GM19043 (cell line): ENCODE measurements around the gene SPTLC3.

Source experiments
- ATAC-seq: cut with Tn5 transposase; IDR thresholded peaks from one replicate; pipeline ENCODE4 v1.9.1; 2021; ENCODE audit warnings: low read depth; ENCODE audit not compliant: unreplicated experiment

The SPTLC3 gene

GRCh38 chr20:13173201-13173600 lies 164.4 kb downstream of the SPTLC3 start:
- ATAC-seq = no peak

DNA sequence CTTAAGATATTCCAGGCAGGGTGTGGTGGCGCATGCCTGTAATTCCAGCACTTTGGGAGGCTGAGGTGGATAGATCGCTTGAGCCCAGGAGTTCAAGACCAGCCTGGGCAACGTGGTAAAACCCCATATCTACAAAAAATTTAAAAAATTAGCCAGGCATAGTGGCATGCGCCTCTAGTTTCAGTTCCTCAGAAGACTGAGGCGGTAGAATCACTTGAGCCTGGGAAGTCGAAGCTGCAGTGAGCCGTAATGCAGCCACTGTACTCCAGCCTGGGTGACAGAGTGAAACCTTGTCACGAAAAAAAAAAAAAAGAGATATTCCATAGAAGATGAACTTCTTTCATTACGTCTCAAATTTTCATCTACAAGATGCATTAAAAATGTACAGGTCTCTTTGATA lies 165.6 kb downstream of the SPTLC3 start:
- no peak for ATAC-seq

GRCh38 chr20:13180986-13181889 lies 172.5 kb downstream of the SPTLC3 start:
- no peak for ATAC-seq

DNA sequence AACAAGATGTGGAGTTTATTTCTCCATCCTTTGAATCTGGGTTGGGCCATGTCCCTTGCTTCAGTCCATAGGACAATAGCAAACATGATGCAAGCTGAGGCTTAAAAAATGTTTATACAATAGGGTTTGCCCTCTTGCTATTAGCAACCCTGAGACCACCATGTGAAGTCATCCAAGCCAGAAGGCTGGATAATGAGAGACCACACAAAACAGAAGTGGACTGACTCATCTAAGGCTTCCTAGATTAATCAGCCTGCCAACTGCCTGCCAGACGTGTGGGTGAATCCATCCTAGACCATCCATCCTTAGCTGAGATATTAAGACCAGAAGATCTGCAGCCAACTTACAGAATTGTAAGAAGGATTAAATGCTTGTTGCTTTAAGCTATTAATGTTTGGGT lies 174.2 kb downstream of the SPTLC3 start:
- no peak for ATAC-seq

DNA sequence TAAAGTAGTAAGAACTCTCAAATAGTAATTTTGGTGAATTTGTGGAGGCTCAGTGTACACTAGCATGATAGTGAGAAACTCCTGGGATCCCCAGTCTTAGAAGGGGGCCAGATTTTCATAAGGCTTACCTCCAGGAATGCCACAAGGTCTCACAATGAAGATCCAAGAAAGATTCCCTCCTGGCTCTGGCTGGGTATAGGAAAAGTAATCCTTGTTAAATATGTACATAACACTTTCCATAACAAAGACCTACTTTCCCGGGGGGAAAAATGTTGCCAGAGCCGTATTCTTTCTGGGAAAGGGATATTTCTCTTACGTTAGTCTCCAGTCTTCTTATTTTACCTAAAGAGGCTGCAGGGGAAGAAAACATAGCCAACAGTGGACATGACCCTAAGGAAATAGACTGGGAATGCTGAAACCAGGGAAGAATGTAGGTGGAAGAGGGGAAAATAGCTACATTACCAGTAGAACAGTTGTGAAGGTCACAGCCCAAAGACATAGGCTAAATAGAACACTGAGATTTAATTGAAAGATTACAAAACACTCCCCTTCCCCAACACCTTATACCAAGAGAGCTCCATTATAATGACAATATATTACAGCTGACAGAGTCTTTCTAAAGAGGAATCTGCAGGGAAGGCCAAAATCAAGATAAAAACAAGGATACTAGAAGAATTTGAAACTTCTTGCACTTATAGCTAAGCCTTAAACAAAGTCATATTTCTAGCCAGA lies 177.4 kb downstream of the SPTLC3 start:
- no peak for ATAC-seq

DNA sequence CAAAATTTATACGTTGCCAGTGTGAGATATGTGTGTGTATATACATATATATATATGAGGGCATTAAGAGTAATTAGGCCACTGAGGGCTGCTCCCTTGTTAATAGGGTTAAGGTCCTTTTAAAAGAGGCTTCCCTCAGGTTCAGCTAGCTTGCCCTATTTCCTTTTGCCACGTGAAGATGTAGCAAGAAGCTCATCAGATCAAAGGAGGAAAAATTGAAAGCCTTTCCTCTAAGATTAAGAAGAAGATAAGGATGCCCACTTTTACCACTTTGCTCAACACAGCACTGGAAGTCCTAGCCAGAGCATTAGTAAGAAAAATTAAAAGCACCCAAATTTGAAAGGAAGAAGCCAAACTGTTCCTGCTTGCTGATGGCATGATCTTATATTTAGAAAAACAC lies 179.1 kb downstream of the SPTLC3 start:
- ATAC-seq = no peak

GRCh38 chr20:13199279-13199678 lies 190.5 kb downstream of the SPTLC3 start:
- ATAC-seq = no peak

DNA sequence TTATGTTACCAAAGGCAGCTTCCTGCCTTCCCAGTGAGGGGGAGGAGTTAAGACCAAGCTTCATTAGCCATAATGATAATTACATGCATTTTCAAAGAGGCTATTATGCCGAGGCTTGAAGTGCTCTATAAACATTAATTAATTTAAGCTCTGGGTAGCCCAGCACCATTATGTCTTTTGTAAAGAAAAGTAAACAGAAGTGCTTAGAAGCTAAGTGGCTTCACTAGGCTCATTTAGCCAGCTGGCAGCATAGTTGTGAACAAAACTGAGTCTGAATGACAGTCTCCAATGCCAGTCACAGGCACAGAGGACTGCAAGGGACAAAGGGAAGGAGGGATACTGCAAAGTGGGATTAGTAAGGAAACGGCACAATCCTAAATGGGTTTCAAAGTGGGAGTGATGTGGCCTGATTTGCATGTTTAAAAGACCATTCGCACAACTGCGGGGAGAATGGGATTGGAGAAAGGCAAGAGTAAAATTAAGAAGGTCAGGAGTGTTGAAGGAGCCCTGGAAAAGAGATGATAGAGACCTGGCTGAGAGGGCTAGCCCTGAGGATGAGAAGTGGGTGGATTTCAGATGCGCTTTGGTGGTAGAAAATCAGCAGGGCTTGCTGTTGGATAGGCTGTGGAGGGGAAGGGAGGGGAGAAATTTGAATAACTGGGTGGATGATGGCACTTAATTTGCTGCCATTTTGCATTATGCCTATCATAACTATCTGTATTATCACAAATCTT lies 192.2 kb downstream of the SPTLC3 start:
- ATAC-seq = no peak

GRCh38 chr20:13202565-13202964 lies 193.8 kb downstream of the SPTLC3 start:
- ATAC-seq = no peak

DNA sequence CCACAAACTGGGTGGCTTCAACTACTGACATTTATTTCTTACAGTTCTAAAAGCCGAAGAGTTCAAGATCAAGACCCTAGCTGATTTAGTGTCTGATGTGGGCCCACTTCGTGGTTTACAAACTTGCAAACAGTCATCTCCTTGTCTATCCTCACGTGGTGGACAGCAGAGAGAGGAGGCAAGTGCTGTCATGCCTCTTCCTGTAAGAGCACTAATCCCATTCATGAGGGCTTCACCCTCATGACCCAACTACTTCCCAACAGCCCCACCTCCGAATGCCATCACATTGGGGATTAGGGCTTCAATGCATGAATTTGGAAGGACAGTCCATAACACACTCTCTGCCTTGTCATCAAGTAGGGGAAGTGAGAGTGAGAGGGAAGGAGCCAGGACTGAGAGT lies 196.7 kb downstream of the SPTLC3 start:
- ATAC-seq = no peak

DNA sequence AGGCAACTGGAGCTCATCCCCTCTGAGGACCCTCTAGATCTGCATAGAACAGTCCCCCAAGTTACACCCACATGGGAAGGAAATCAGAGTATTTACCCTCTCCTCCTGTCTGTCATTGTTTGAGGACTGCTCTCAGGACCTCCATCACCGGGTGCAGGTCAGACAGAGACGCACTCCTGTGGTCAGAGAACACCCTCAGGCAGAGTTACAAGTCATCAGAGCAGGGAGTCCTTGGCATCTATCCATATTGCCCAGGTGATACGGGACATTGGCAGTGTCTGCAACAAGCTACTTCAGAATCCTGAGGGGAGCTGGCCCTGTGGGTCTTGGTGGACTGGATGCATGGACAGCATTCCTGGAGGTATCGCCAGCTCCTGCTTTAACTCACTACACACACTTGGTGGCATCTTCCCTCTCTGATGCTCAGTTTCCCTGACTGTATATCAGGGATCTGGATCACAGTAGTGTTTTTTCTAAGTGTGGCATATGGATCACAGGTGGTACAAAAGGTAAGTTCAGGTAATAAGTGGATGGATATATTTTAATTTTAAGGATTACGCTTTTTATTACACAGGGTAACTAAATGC lies 197.2 kb downstream of the SPTLC3 start:
- ATAC-seq = no peak

DNA sequence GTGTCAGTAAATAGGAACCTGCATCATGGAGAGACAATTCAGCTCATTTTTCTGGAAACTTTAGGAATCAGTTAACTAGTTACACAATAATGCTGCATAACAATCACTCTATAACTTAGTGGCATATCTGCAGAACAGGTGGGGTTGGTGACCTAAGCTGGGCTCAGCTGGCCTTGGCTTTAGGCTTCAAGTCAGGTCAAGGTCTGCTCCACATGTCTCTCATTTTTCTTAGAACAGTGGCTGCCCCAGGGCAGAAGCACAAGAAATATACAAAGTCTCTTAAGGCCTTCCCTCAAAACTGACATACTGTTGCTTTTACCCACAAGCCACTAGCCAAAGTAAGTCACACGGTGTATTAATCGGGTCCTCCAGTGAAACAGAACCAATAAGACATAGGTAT lies 198.2 kb downstream of the SPTLC3 start:
- ATAC-seq = no peak

GRCh38 chr20:13211956-13212618 lies 203.3 kb downstream of the SPTLC3 start:
- ATAC-seq = no peak

GRCh38 chr20:13212750-13213149 lies 204.0 kb downstream of the SPTLC3 start:
- ATAC-seq = no peak

DNA sequence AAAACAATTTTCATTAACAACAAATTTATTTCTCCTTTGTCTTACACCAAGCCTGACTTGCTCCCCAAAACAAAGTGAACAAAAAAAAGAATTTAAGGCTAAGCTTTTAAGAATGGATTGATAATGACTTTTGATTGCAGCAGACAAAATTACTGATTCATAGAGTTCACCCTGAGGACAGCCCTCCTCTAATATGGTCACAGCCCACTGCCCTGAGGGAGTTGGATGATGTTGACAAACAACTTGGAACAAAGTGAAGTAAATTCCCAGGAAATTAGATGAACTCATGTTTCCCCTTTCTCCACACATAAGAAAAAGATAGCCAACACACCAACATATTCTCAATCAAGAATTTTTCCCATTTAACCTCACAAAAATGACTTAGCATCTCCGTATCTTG lies 204.6 kb downstream of the SPTLC3 start:
- no peak for ATAC-seq

DNA sequence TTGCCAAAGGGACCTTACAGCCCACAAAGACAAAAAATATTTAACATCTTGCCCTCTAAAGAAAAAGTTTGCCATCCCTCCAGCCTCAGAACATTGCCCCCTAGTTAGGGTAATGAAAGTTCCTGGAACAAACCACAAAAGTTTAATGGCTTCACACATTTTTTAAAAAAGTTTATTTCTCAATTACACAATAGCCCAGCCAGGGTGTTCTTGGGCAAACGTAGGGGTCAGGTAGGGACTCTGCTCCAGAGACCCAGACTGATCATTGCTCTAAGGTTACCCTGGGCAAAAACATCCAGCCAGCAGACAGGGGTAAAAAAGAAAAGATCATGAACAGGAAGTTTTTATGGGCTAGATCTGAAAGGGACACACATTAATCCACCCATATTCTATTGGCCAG lies 207.8 kb downstream of the SPTLC3 start:
- ATAC-seq = no peak
